A549 (cell line): ENCODE results near the gene PPP1R8. TPM values are rescaled to one million over a fixed set of nuclear protein-coding genes. Genes with fewer than 3 reads are reported as not detected.

Experiments
- ATAC-seq, 2 experiments: fragments of 200-7000 bp in 1 of 2; fragments of >200 bp in 1 of 2; cut with Nextera tagmentation in 1 of 2; cut with Tn5 transposase in 1 of 2; 3 replicates each; pipeline versions ENCODE4 v1.8.0 to v1.9.1; 2018 to 2020; ENCODE audit warnings: mild to moderate bottlenecking in 1 of 2, moderate library complexity in 1 of 2
- CTCF ChIA-PET: fragments of 300-600 bp; sonication (Branson Sonifier 250); formaldehyde crosslinking; extraction: SDS; loops from one replicate; lab custom pipeline; 2021; ENCODE audit warnings: antibody characterized with exemption, inconsistent platforms; lab: Yijun Ruan, JAX
- POLR2A ChIA-PET: fragments of 350-600 bp; formaldehyde crosslinking; extraction: SDS; loops from one replicate; lab custom pipeline; 2021; ENCODE audit warnings: antibody characterized with exemption, inconsistent platforms; lab: Yijun Ruan, JAX
- DNase-seq, 2 experiments: peaks; one replicate each; pipeline versions ENCODE4 v3.0.0 to v3.0.0-alpha.2; 2011 to 2016; ENCODE audit warnings: low read depth in 1 of 2, low spot score in 1 of 2
- FAIRE-seq: peaks from 2 replicates; lab custom pipeline; 2011; peaks lifted over from hg19 to GRCh38; lab: Jason Lieb, UNC
- H3K27ac ChIP-seq, 2 experiments: fragments of >200 bp; sonication (Bioruptor Twin); formaldehyde crosslinking; 3 replicates each; pipeline ENCODE4 v1.5.1; 2016 to 2017
- H3K4me1 ChIP-seq: fragments of >200 bp; sonication (Bioruptor Twin); formaldehyde crosslinking; 3 replicates; pipeline ENCODE4 v1.6.1; 2016
- H3K4me2 ChIP-seq: fragments of >200 bp; sonication (Bioruptor Twin); formaldehyde crosslinking; 3 replicates; pipeline ENCODE4 v1.6.1; 2016
- H3K4me3 ChIP-seq: fragments of >200 bp; sonication (Bioruptor Twin); formaldehyde crosslinking; 3 replicates; pipeline ENCODE4 v1.5.1; 2016
- H3K9me3 ChIP-seq: fragments of >200 bp; sonication (Bioruptor Twin); formaldehyde crosslinking; 3 replicates; pipeline ENCODE4 v1.6.1; 2016
- ATOH8 ChIP-seq: fragments of 250-450 bp; sonication (Bioruptor Pico); IDR thresholded peaks from 2 replicates; pipeline ENCODE4 v1.5.0; 2020; ENCODE audit warnings: low read depth, mild to moderate bottlenecking, moderate library complexity
- CBX8 ChIP-seq: fragments of 200-600 bp; sonication (generic); IDR thresholded peaks from 2 replicates; pipeline ENCODE4 v1.6.1; 2016
- CEBPB ChIP-seq, 2 experiments: fragments of >200 bp in 1 of 2; sonication (Bioruptor Twin) in 1 of 2; formaldehyde crosslinking in 1 of 2; IDR thresholded peaks; 2 replicates each; pipeline ENCODE4 v1.6.1; 2012 to 2016
- CTCF ChIP-seq: fragments of >200 bp; sonication (Bioruptor Twin); formaldehyde crosslinking; IDR thresholded peaks from 3 replicates; pipeline ENCODE4 v1.5.1; 2016
- EHF ChIP-seq: fragments of 250-450 bp; sonication (Bioruptor Pico); IDR thresholded peaks from 2 replicates; pipeline ENCODE4 v1.5.0; 2020; ENCODE audit warnings: mild to moderate bottlenecking
- EHMT2 ChIP-seq: fragments of 200-600 bp; sonication (generic); IDR thresholded peaks from 2 replicates; pipeline ENCODE4 v1.6.1; 2016; ENCODE audit warnings: antibody characterized with exemption, low read depth, mild to moderate bottlenecking, moderate library complexity
- ELK1 ChIP-seq: fragments of 150-350 bp; IDR thresholded peaks from 2 replicates; pipeline ENCODE4 v1.6.1; 2014; ENCODE audit warnings: low read depth, mild to moderate bottlenecking, low read length
- FOSL2 ChIP-seq, 2 experiments: fragments of 450-650 bp in 1 of 2; fragments of >200 bp in 1 of 2; sonication (Bioruptor Twin) in 1 of 2; formaldehyde crosslinking; IDR thresholded peaks; 2 replicates each; pipeline versions ENCODE4 v1.5.0 to v1.6.1; 2016 to 2020; ENCODE audit warnings: mild to moderate bottlenecking in 1 of 2, moderate library complexity in 1 of 2
- GATA3 ChIP-seq: IDR thresholded peaks from 2 replicates; pipeline ENCODE4 v1.6.1; 2012; ENCODE audit warnings: borderline replicate concordance
- HDAC2 ChIP-seq: fragments of 200-600 bp; sonication (generic); IDR thresholded peaks from 2 replicates; pipeline ENCODE4 v1.6.1; 2016
- HOXA7 ChIP-seq: fragments of 250-450 bp; sonication (Bioruptor Pico); IDR thresholded peaks from 2 replicates; pipeline ENCODE4 v1.5.0; 2020; ENCODE audit warnings: mild to moderate bottlenecking, moderate library complexity
- HOXB13 ChIP-seq: fragments of 250-450 bp; sonication (Bioruptor Pico); IDR thresholded peaks from 2 replicates; pipeline ENCODE4 v1.5.0; 2020; ENCODE audit warnings: low read depth, mild to moderate bottlenecking, moderate library complexity
- HOXB5 ChIP-seq: fragments of 250-450 bp; sonication (Bioruptor Pico); IDR thresholded peaks from 2 replicates; pipeline ENCODE4 v1.5.0; 2020; ENCODE audit warnings: mild to moderate bottlenecking, moderate library complexity
- JUN ChIP-seq, 2 experiments: fragments of >200 bp; sonication (Bioruptor Twin); formaldehyde crosslinking; IDR thresholded peaks; 2 replicates in 1 of 2; 3 replicates in 1 of 2; pipeline ENCODE4 v1.6.1; 2016 to 2017
- JUNB ChIP-seq: fragments of >200 bp; sonication (Bioruptor Twin); formaldehyde crosslinking; IDR thresholded peaks from 2 replicates; pipeline ENCODE4 v1.6.1; 2016
- KDM1A ChIP-seq: fragments of 200-600 bp; sonication (generic); IDR thresholded peaks from 2 replicates; pipeline ENCODE4 v1.6.1; 2016; ENCODE audit warnings: low read depth, mild to moderate bottlenecking
- MYC ChIP-seq: IDR thresholded peaks from 2 replicates; pipeline ENCODE4 v1.6.1; 2012; ENCODE audit warnings: mild to moderate bottlenecking, inconsistent platforms, low read length, improper control_type of control experiment, borderline replicate concordance
- NFE2L2 ChIP-seq: fragments of 150-350 bp; conservative IDR thresholded peaks from 2 replicates; pipeline ENCODE4 v1.6.1; 2014; ENCODE audit warnings: low read length
- NPAS2 ChIP-seq: fragments of 250-450 bp; sonication (Bioruptor Pico); IDR thresholded peaks from 2 replicates; pipeline ENCODE4 v1.8.0; 2022; ENCODE audit warnings: mild to moderate bottlenecking, moderate library complexity, borderline replicate concordance
- PHF8 ChIP-seq: fragments of 200-600 bp; sonication (generic); IDR thresholded peaks from 2 replicates; pipeline ENCODE4 v1.6.1; 2016; ENCODE audit warnings: low read depth, mild to moderate bottlenecking, antibody characterized with exemption, moderate library complexity, borderline replicate concordance
- RNF2 ChIP-seq: fragments of 200-600 bp; sonication (generic); IDR thresholded peaks from 2 replicates; pipeline ENCODE4 v1.6.1; 2016; ENCODE audit warnings: low read depth, mild to moderate bottlenecking, antibody characterized with exemption, moderate library complexity, borderline replicate concordance
- SMC3 ChIP-seq: fragments of >200 bp; sonication (Bioruptor Twin); formaldehyde crosslinking; IDR thresholded peaks from 3 replicates; pipeline ENCODE4 v1.6.1; 2018; ENCODE audit warnings: inconsistent platforms
- SREBF2 ChIP-seq: fragments of 450-650 bp; IDR thresholded peaks from 2 replicates; pipeline ENCODE4 v1.6.1; 2014; ENCODE audit warnings: mild to moderate bottlenecking, moderate library complexity
- TP53 ChIP-seq: fragments of 250-450 bp; sonication (Bioruptor Pico); IDR thresholded peaks from 2 replicates; pipeline ENCODE4 v1.5.0; 2021; ENCODE audit warnings: mild to moderate bottlenecking, moderate library complexity
- WGBS: methylation state at CpG from one replicate; pipeline ENCODE4 v1.1.6; 2017; ENCODE audit errors: missing lambda C conversion rate; 5-methylcytosine and 5-hydroxymethylcytosine counted together
- polyA plus RNA-seq, 4 experiments: library from polyadenylated mRNA; depleted of rRNA in 3 of 4; stranded (reverse); fragments of >200 nt; fragmentation: RNase III in 1 of 4; extraction: RNeasy Plus Mini Kit Qiagen cat#74134 plus additional on column Dnase treatment in 1 of 4; gene quantifications; 2 replicates in 3 of 4; 3 replicates in 1 of 4; pipeline ENCODE4 v1.2.3, GENCODE V29; 2011 to 2017
- TF ChIP-seq, protein P1 (sequence below): IDR thresholded peaks from 2 replicates; pipeline ENCODE4 v1.6.1; 2012; ENCODE audit warnings: low read depth, borderline replicate concordance

Gene PPP1R8
- polyA plus RNA-seq, 2 of the 4 experiments (the other 2 are of a cell fraction), result 34.0 to 42.0 TPM

- POLR2A ChIA-PET, result no interaction called here
- H3K4me1 ChIP-seq, result peaks cover 7% of the 10 kb centered on the region; the same call in 1 of the 3 replicates
- CTCF ChIA-PET, result no interaction called here
- FAIRE-seq (no peak), ATAC-seq (no peak), DNase-seq (no peak)
- H3K9me3 ChIP-seq, result no peaks in the 10 kb centered on the region
- H3K4me3 ChIP-seq, result no peak overlapping the region
- H3K4me2 ChIP-seq, result no peak overlapping the region
- WGBS, result 68% methylated on average over 4 of the region's 4 CpGs
- H3K27ac ChIP-seq, result no peak overlapping the region
- TF ChIP-seq NFE2L2 (no peak), SREBF2 (no peak), KDM1A (no peak), CEBPB (IDR thresholded peaks at IDR 0.05) (no peak), JUN (IDR thresholded peaks at IDR 0.05) (no peak), SMC3 (no peak), GATA3 (no peak), RNF2 (no peak), JUNB (no peak), HOXA7 (no peak), NPAS2 (no peak), FOSL2 (IDR thresholded peaks at IDR 0.05) (no peak), FOSL2 (CRISPR knock-in tag; IDR thresholded peaks at IDR 0.05) (no peak), EHMT2 (no peak)
- TF ChIP-seq, protein P1, sequence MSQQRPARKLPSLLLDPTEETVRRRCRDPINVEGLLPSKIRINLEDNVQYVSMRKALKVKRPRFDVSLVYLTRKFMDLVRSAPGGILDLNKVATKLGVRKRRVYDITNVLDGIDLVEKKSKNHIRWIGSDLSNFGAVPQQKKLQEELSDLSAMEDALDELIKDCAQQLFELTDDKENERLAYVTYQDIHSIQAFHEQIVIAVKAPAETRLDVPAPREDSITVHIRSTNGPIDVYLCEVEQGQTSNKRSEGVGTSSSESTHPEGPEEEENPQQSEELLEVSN, result no peak
Observed at GRCh38 chr1:27878039-27878438, 47.5 kb downstream of the PPP1R8 start.

DNA sequence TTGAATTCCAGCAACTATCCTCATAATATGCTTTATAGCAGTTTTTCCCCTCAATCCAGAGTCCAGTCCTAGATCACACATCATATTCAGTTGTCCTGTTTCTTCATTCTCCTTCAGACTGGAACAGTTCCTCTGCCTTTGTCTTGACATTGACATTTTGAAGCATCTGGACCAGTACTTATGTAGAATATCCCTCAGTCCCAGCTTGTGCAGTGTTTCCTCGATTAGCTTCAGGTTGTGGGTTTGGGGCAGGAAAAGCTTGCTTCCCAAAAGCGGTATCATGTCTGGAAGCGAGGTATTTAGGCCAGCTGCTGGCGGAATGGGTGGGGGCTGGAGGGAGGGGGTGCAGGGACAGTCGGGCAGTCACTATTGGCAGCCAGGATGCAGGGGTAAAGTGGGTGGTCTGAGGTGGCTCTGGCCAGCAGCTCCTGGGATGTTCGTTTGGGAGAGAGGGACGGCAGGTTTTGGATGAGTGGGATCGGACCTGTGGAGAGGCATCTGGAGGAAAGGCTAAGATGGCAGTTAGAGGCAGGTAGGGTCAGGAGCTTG, 48.3 kb downstream of the PPP1R8 start:
- Histone ChIP-seq H3K9me3 (no peaks in the 10 kb centered on the region), H3K4me1 (peaks cover 7% of the 10 kb centered on the region; the same call in 1 of the 3 replicates), H3K4me3 (no peak overlapping the region), H3K4me2 (no peak overlapping the region), H3K27ac (no peak overlapping the region)
- POLR2A ChIA-PET, result no interaction called here
- DNase-seq, result no peak
- CTCF ChIA-PET, result no interaction called here
- TF ChIP-seq HDAC2 (no peak), TP53 (CRISPR knock-in tag) (no peak), EHF (CRISPR knock-in tag) (no peak), MYC (no peak), GATA3 (no peak), PHF8 (no peak), ELK1 (no peak)
- WGBS, result 65% methylated on average over 5 of the region's 8 CpGs
- FAIRE-seq, result no peak
- no peak for ATAC-seq

GRCh38 chr1:27879374-27880082, 48.9 kb downstream of the PPP1R8 start:
- TF ChIP-seq CTCF (no peak), HOXB5 (no peak), HOXA7 (no peak), PHF8 (no peak), HDAC2 (no peak), ATOH8 (CRISPR knock-in tag) (no peak), HOXB13 (no peak), CBX8 (no peak), RNF2 (no peak), KDM1A (no peak)
- no peak for ATAC-seq
- Histone ChIP-seq H3K4me3 (no peak overlapping the region), H3K27ac (no peak overlapping the region), H3K4me1 (peaks cover 7% of the 10 kb centered on the region; the same call in 1 of the 3 replicates), H3K9me3 (no peaks in the 10 kb centered on the region), H3K4me2 (no peak overlapping the region)
- no peak for DNase-seq
- FAIRE-seq, result no peak
- 61% methylated on average over 2 of the region's 10 CpGs for WGBS
- CTCF ChIA-PET, result interaction anchor here (1.0 to 1.8 kb wide), 2 partner anchors 16 to 100 kb away, joined by 3 to 4 read pairs; no protein-coding TSS in a partner anchor
- POLR2A ChIA-PET, result no interaction called here
